HCT116 (cell line): ENCODE measurements around the gene C2orf92. TPM values are rescaled to one million over a fixed set of nuclear protein-coding genes. Genes with fewer than 3 reads are reported as not detected.

Experiments used
- ATAC-seq: fragments of 200-7000 bp; cut with Tn5 transposase; 2 replicates; pipeline ENCODE4 v1.9.1; 2020; ENCODE audit warnings: mild to moderate bottlenecking, moderate library complexity
- BruUV-seq: library from RNA; stranded (reverse); fragments of 400-500 nt; replicated peaks from 2 replicates; lab custom pipeline; 2021; lab: Mats Ljungman, UMichigan
- CTCF ChIA-PET: fragments of 300-600 bp; sonication (Branson Sonifier 250); formaldehyde crosslinking; loops from one replicate; lab custom pipeline; 2021; ENCODE audit warnings: antibody characterized with exemption; lab: Charles Lee
- POLR2A ChIA-PET: fragments of 300-600, 350-600 bp; sonication (Branson Sonifier 250); formaldehyde crosslinking; loops from one replicate; lab custom pipeline; 2021; ENCODE audit warnings: antibody characterized with exemption; lab: Charles Lee
- RAD21 ChIA-PET, 2 experiments: fragments of 300-600 bp; sonication (Branson Sonifier 250); formaldehyde crosslinking; loops; one replicate each; lab custom pipeline; 2023; ENCODE audit warnings: low total read pairs in 2 of 2; ENCODE audit not compliant: uncharacterized antibody in 2 of 2, unreplicated experiment in 2 of 2, low non-redundant PET in 1 of 2; lab: Charles Lee
- DNase-seq: peaks from one replicate; pipeline ENCODE4 v3.0.0-alpha.2; 2010; ENCODE audit warnings: low read depth, low spot score
- H2AFZ ChIP-seq: fragments of 200-600 bp; shearing (Covaris generic), sonication (generic); 2 replicates; pipeline ENCODE4 v1.6.1; 2017; ENCODE audit warnings: low read depth, mixed run types, mixed read lengths, antibody characterized with exemption, low read length; ENCODE audit not compliant: poor library complexity, severe bottlenecking
- H3K27ac ChIP-seq: 2 replicates; pipeline ENCODE4 v1.5.1; 2012; ENCODE audit warnings: low read depth, low read length
- H3K27me3 ChIP-seq: fragments of 200-600 bp; sonication (generic); 2 replicates; pipeline ENCODE4 v1.6.1; 2016; ENCODE audit warnings: mixed run types, low read length, mixed read lengths; ENCODE audit not compliant: insufficient read depth
- H3K36me3 ChIP-seq, 2 experiments: fragments of 200-500 bp in 1 of 2; fragments of 200-600 bp in 1 of 2; sonication (Bioruptor generic) in 1 of 2; sonication (generic) in 1 of 2; 2 replicates each; pipeline versions ENCODE4 v1.5.1 to v1.6.1; 2014 to 2016; ENCODE audit warnings: low read length in 2 of 2, inconsistent platforms in 1 of 2, mixed read lengths in 1 of 2, mixed run types in 1 of 2; ENCODE audit not compliant: insufficient read depth in 2 of 2, control insufficient read depth in 1 of 2
- H3K4me1 ChIP-seq, 2 experiments: fragments of 200-600 bp in 1 of 2; sonication (generic) in 1 of 2; 2 replicates each; pipeline versions ENCODE4 v1.5.1 to v1.6.1; 2012 to 2017; ENCODE audit warnings: low read length in 2 of 2, inconsistent platforms in 1 of 2, mild to moderate bottlenecking in 1 of 2, mixed read lengths in 1 of 2, mixed run types in 1 of 2, moderate library complexity in 1 of 2; ENCODE audit not compliant: insufficient read depth in 2 of 2, control insufficient read depth in 1 of 2
- H3K4me2 ChIP-seq: fragments of 200-600 bp; sonication (generic); 2 replicates; pipeline ENCODE4 v1.6.1; 2017; ENCODE audit warnings: mixed run types, low read length, mixed read lengths
- H3K4me3 ChIP-seq, 2 experiments: fragments of 200-600 bp in 1 of 2; sonication (generic) in 1 of 2; replicated peaks in 1 of 2; 2 replicates each; pipeline ENCODE4 v1.5.1; 2011 to 2016; ENCODE audit warnings: low read length in 2 of 2, control low read depth in 1 of 2, low read depth in 1 of 2, mild to moderate bottlenecking in 1 of 2, mixed read lengths in 1 of 2, mixed run types in 1 of 2
- H3K79me2 ChIP-seq: fragments of 200-600 bp; sonication (generic); 2 replicates; pipeline ENCODE4 v1.6.1; 2017; ENCODE audit warnings: mild to moderate bottlenecking, mixed run types, low read length, moderate library complexity, mixed read lengths; ENCODE audit not compliant: insufficient read depth
- H3K9ac ChIP-seq: fragments of 200-600 bp; sonication (generic); 2 replicates; pipeline ENCODE4 v1.6.1; 2016; ENCODE audit warnings: low read length, mixed read lengths
- H3K9me2 ChIP-seq: fragments of 200-600 bp; sonication (generic), shearing (Covaris generic); 2 replicates; pipeline ENCODE4 v1.6.1; 2017; ENCODE audit warnings: mixed run types, mild to moderate bottlenecking, moderate library complexity; ENCODE audit not compliant: insufficient read depth
- H3K9me3 ChIP-seq, 2 experiments: fragments of 200-500 bp in 1 of 2; fragments of 200-600 bp in 1 of 2; sonication (Bioruptor generic) in 1 of 2; sonication (generic) in 1 of 2; 2 replicates each; pipeline ENCODE4 v1.6.1; 2014 to 2017; ENCODE audit warnings: low read length in 2 of 2, mixed read lengths in 2 of 2, inconsistent platforms in 1 of 2, low read depth in 1 of 2, mild to moderate bottlenecking in 1 of 2, mixed run types in 1 of 2, moderate library complexity in 1 of 2; ENCODE audit not compliant: control insufficient read depth in 1 of 2, insufficient read depth in 1 of 2
- H4K20me1 ChIP-seq: fragments of 200-600 bp; sonication (generic), shearing (Covaris generic); 2 replicates; pipeline ENCODE4 v1.6.1; 2017; ENCODE audit warnings: mixed run types, mild to moderate bottlenecking, moderate library complexity; ENCODE audit not compliant: insufficient read depth
- CEBPB ChIP-seq: IDR thresholded peaks from 2 replicates; pipeline ENCODE4 v1.6.1; 2012; ENCODE audit warnings: low read depth
- ELF1 ChIP-seq: IDR thresholded peaks from 2 replicates; pipeline ENCODE4 v1.6.1; 2012; ENCODE audit warnings: low read depth, borderline replicate concordance
- EZH2 ChIP-seq: fragments of 200-600 bp; sonication (generic); IDR thresholded peaks from 2 replicates; pipeline ENCODE4 v1.6.1; 2017; ENCODE audit warnings: antibody characterized with exemption, mixed run types
- EZH2phosphoT487 ChIP-seq: fragments of 200-600 bp; IDR thresholded peaks from 2 replicates; pipeline ENCODE4 v1.6.1; 2018; ENCODE audit warnings: antibody characterized with exemption, borderline replicate concordance
- FOSL1 ChIP-seq: IDR thresholded peaks from 2 replicates; pipeline ENCODE4 v1.6.1; 2012; ENCODE audit warnings: low read depth
- POLR2AphosphoS5 ChIP-seq: IDR thresholded peaks from 2 replicates; pipeline ENCODE4 v1.6.1; 2011; ENCODE audit warnings: mild to moderate bottlenecking, low read depth, low read length, moderate library complexity
- RAD21 ChIP-seq: IDR thresholded peaks from 2 replicates; pipeline ENCODE4 v1.6.1; 2012; ENCODE audit warnings: low read depth, mild to moderate bottlenecking
- SIN3A ChIP-seq: IDR thresholded peaks from 2 replicates; pipeline ENCODE4 v1.6.1; 2012; ENCODE audit warnings: low read depth
- SP1 ChIP-seq: IDR thresholded peaks from 2 replicates; pipeline ENCODE4 v1.6.1; 2012; ENCODE audit warnings: low read depth
- SRF ChIP-seq: IDR thresholded peaks from 2 replicates; pipeline ENCODE4 v1.6.1; 2012; ENCODE audit warnings: low read depth
- TCF7L2 ChIP-seq: IDR thresholded peaks from 2 replicates; pipeline ENCODE4 v1.7.0; 2011; ENCODE audit warnings: borderline replicate concordance, inconsistent platforms; ENCODE audit not compliant: insufficient read depth, insufficient read length; ENCODE audit errors: extremely low read depth
- YY1 ChIP-seq: IDR thresholded peaks from 2 replicates; pipeline ENCODE4 v1.6.1; 2011; ENCODE audit warnings: low read length, low read depth, moderate library complexity, mild to moderate bottlenecking; ENCODE audit not compliant: insufficient replicate concordance; ENCODE audit errors: extremely low read depth
- intact Hi-C: fragments of 100-400 bp; cut with micrococcal nuclease; formaldehyde crosslinking; loops from 2 replicates; pipeline ENCODE4 v1.10.0; 2022
- total RNA-seq: library from RNA; stranded (reverse); gene quantifications from one replicate; pipeline ENCODE4 v1.2.1, GENCODE V29; 2021; ENCODE audit not compliant: unreplicated experiment
- TF ChIP-seq, protein P1 (sequence below), 3 experiments: fragments of 200-600 bp in 1 of 3; sonication (generic) in 1 of 3; IDR thresholded peaks in 2 of 3; conservative IDR thresholded peaks in 1 of 3; 2 replicates each; pipeline ENCODE4 v1.5.1; 2012 to 2017; ENCODE audit warnings: low read depth in 2 of 3, low read length in 2 of 3, antibody characterized with exemption in 1 of 3, borderline replicate concordance in 1 of 3, control low read depth in 1 of 3, mild to moderate bottlenecking in 1 of 3, mixed read lengths in 1 of 3, mixed run types in 1 of 3, moderate library complexity in 1 of 3; ENCODE audit not compliant: insufficient read depth in 1 of 3
- TF ChIP-seq, protein P2 (sequence below): IDR thresholded peaks from 2 replicates; pipeline ENCODE4 v1.6.1; 2012
- TF ChIP-seq, protein P3 (sequence below): IDR thresholded peaks from 2 replicates; pipeline ENCODE4 v1.6.1; 2012; ENCODE audit warnings: low read depth

Gene C2orf92
- total RNA-seq, 1 experiment from 2014 or later, result 3.0 TPM

DNA sequence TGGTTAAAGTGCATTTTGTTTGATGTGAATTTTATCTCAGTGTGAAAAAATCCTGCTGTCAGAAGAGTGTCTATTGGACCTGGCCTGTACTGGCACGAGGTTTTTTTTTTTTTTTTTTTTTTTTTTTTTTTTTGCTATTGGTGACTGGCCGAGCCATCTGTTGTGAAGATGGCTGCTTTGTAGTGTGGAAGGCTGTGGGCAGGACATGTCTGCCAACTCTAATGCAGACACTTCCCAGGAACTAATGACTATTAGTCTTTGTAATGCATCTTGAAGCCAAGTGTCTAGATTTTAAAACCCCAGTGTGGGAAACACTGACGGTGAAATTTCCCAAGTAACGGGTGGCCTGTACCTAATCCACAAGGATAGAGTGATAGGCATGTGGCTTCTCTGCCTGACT lies 78.2 kb downstream of the C2orf92 start:
- Histone ChIP-seq H3K27ac (no peak overlapping the region), H3K9me2 (no peaks in the 10 kb centered on the region), H3K4me2 (no peak overlapping the region), H3K4me3 (no peak overlapping the region), H3K36me3 (no peaks in the 10 kb centered on the region), H3K79me2 (no peaks in the 10 kb centered on the region), H3K27me3 (no peaks in the 10 kb centered on the region), H3K9me3 (no peaks in the 10 kb centered on the region), H3K4me1 (peaks cover 0 to 7% of the 10 kb centered on the region in 2 experiments; a peak in 1 of 4 replicates), H2AFZ (no peak overlapping the region), H4K20me1 (no peaks in the 10 kb centered on the region), H3K9ac (no peak overlapping the region)
- POLR2A ChIA-PET, result interaction anchor here (0.7 kb wide), 1 partner anchor 69 kb away, joined by 3 read pairs; no protein-coding TSS in a partner anchor
- TF ChIP-seq RAD21 (no peak), SRF (no peak), ELF1 (no peak), CEBPB (no peak), YY1 (no peak), POLR2AphosphoS5 (no peak), EZH2phosphoT487 (no peak), SP1 (no peak), EZH2 (no peak), SIN3A (no peak), TCF7L2 (no peak), FOSL1 (no peak)
- TF ChIP-seq, protein P1, sequence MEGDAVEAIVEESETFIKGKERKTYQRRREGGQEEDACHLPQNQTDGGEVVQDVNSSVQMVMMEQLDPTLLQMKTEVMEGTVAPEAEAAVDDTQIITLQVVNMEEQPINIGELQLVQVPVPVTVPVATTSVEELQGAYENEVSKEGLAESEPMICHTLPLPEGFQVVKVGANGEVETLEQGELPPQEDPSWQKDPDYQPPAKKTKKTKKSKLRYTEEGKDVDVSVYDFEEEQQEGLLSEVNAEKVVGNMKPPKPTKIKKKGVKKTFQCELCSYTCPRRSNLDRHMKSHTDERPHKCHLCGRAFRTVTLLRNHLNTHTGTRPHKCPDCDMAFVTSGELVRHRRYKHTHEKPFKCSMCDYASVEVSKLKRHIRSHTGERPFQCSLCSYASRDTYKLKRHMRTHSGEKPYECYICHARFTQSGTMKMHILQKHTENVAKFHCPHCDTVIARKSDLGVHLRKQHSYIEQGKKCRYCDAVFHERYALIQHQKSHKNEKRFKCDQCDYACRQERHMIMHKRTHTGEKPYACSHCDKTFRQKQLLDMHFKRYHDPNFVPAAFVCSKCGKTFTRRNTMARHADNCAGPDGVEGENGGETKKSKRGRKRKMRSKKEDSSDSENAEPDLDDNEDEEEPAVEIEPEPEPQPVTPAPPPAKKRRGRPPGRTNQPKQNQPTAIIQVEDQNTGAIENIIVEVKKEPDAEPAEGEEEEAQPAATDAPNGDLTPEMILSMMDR (IDR thresholded peaks at IDR 0.05 in 2 of 3, conservative IDR thresholded peaks at IDR 0.05 in 1 of 3; ENCODE audit: borderline replicate concordance in 1 of 3, insufficient read depth in 1 of 3, low read depth in 2 of 3, low read length in 2 of 3), result no peak
- TF ChIP-seq, protein P2, sequence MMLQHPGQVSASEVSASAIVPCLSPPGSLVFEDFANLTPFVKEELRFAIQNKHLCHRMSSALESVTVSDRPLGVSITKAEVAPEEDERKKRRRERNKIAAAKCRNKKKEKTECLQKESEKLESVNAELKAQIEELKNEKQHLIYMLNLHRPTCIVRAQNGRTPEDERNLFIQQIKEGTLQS, result no peak
- TF ChIP-seq, protein P3, sequence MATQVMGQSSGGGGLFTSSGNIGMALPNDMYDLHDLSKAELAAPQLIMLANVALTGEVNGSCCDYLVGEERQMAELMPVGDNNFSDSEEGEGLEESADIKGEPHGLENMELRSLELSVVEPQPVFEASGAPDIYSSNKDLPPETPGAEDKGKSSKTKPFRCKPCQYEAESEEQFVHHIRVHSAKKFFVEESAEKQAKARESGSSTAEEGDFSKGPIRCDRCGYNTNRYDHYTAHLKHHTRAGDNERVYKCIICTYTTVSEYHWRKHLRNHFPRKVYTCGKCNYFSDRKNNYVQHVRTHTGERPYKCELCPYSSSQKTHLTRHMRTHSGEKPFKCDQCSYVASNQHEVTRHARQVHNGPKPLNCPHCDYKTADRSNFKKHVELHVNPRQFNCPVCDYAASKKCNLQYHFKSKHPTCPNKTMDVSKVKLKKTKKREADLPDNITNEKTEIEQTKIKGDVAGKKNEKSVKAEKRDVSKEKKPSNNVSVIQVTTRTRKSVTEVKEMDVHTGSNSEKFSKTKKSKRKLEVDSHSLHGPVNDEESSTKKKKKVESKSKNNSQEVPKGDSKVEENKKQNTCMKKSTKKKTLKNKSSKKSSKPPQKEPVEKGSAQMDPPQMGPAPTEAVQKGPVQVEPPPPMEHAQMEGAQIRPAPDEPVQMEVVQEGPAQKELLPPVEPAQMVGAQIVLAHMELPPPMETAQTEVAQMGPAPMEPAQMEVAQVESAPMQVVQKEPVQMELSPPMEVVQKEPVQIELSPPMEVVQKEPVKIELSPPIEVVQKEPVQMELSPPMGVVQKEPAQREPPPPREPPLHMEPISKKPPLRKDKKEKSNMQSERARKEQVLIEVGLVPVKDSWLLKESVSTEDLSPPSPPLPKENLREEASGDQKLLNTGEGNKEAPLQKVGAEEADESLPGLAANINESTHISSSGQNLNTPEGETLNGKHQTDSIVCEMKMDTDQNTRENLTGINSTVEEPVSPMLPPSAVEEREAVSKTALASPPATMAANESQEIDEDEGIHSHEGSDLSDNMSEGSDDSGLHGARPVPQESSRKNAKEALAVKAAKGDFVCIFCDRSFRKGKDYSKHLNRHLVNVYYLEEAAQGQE, result no peak
- RAD21 ChIA-PET, result no interaction called here
- DNase-seq (no peak), ATAC-seq (no peak)
- intact Hi-C loops, result no loop called here
- no TSS peak for BruUV-seq
- CTCF ChIA-PET, result interaction anchor here (0.7 kb wide), 1 partner anchor 602 kb away, joined by 3 read pairs; no protein-coding TSS in a partner anchor
